GM18517 (cell line): ENCODE measurements around the gene TARM1.

Source experiments
- ATAC-seq: cut with Tn5 transposase; IDR thresholded peaks from one replicate; pipeline ENCODE4 v1.9.1; 2021; ENCODE audit warnings: mild to moderate bottlenecking, moderate library complexity; ENCODE audit not compliant: unreplicated experiment

TARM1 gene

DNA sequence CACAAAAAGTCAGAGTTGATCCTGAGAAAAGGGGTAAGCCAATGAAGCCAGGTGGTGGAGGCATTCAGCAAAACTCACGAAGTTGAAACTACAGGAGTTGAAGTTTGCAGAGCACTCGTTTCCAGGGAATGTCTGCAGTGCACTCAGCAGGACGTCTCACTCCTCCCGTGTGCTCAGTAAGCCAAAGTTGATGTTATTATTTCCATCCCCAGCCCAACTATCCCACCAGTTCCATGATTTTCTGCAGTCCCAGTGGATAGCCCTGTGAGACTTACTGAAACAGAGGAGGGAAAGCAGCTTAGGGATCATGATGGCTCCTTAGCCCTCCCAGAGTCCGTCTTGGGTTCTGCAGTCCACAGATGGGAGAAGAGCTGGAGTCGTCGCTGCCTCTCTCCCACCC is at the start of gene TARM1:
TSS of gene TARM1 (minus strand) at position 334 of the 400 bp plus-strand sequence. CDS start at position 309, 25 bp downstream.
- ATAC-seq: no peak

DNA sequence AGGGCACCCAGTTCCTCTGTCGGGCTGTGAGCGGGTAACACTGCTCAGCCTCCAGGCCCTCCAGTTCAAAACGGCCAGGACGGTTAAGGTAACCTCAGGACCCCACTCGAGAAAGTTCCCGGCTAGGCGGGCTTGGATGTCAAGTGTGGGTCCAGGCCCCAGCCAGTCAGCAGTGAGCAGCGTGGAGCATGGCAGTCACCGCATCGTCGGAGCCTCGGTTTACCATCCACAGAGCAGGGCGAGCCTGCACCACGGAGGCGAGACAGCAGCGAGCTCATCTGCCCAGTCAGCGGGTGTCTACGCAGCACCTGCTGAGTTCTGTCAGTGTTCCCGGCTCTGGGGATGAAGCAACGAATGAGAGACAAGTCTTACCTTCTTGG is 48.4 kb upstream of the TARM1 start:
- no peak for ATAC-seq

DNA sequence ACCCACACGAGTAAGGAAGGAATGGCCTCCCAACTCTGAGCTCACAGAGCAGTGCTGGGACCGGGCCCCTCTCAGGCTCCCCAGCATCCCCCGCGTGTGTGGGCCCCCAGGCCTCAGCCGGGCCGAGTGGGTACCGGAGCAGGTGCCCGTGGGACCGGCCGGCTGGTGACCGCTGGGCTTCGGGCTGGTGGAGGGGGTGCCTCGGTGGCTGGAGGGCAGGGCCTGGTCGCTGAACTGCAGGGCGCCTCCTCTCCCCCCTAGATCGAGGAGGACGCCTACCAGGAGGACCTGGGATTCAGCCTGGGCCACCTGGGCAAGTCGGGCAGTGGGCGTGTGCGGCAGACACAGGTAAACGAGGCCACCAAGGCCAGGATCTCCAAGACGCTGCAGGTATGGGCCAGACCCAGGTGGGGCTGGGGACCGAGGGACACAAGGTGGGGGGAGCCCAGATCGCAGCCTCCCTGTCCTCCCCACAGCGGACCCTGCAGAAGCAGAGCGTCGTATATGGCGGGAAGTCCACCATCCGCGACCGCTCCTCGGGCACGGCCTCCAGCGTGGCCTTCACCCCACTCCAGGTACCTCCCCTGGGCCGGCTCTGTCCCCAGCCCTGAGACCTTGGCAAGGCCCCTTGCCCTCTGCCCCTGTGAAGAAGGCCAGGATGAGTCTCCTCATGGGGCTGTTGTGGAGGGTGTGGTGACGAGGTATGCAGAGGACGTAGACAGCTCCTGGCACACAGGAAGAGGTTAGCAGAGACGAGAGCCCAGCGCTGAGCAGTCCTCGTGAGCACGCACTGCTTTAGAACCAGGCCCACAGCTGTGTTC is 47.8 kb upstream of the TARM1 start:
- no peak for ATAC-seq

DNA sequence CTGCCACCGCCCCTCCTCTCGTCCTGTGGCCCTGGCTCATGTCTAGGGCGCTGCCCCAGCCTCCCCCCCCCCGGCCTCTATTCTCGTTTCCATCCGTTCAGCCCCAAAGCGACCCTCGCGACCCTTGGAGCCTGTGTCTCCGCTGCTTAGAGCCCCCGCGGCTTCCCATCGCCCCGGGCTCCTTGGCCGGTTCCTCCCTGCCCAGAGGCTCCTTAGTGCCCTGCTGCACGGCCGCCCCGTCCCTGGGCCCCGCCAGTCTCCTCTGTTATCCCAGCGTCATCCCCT is 47.2 kb upstream of the TARM1 start:
- no peak for ATAC-seq

DNA sequence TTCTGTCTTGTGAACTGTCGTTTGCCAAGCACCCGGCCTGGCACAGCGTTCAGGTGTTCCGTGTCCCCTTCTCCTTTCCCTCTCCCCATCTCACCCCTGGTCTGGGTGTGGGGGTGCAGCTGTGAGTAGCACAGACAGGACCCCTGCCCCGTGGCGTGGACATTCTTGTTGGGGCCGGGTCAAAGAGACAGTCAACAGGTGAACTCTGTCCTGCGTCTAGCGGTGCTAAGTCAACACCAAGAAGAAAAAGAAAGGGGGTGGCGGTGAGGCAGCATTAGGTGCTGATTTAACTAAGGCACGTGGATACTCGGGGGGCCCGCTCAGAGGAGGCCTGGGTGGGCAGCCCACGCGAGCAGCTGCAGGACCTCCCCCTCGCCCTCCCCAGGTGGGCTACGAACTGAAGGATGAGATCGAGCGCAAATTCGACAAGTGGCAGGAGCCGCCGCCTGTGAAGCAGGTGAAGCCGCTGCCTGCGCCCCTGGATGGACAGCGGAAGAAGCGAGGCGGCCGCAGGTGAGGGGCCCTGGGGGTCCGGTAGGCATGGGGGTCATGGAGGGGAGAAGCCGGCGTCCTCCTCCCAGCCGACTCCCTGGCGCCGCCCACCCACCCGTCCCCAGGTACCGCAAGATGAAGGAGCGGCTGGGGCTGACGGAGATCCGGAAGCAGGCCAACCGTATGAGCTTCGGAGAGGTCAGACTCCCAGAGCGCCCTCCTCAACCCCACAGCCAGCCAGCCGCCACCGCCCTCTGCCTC is 46.7 kb upstream of the TARM1 start:
- no peak for ATAC-seq

DNA sequence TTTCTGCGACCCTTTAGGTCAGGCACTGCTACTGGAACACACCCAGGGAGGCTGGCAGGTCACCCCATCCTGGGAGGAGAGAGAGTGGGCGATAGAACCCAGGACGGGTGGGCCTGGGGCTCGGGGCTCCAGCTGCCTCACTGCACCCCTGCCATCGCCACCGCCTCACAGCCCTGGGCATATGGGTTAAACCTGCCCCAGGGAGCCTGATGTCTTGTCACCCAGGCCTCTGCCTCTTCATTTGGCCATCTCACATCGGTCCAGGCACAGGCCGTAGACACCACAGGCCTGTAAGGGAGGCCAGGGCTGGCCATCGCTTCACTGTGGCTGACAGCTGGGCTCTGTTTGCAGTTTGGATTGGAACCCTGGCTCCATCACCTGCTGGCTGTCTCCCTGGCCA is 44.5 kb upstream of the TARM1 start:
- ATAC-seq: no peak

DNA sequence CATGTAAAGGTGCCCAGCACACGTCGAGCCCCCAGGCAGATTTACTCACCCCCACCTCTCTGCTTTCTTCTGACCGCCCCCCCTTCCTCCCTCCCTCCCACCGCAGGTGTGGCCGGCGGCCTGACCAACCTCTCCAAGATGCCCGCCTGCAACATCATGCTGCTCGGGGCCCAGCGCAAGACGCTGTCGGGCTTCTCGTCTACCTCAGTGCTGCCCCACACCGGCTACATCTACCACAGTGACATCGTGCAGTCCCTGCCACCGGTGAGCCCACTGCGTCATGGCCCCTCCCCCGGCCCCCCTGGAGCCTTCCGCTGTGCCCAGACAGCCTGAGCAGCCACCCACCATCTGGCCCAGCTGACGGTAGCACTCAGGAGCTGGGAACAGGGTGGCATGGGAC is 43.2 kb upstream of the TARM1 start:
- no peak for ATAC-seq

DNA sequence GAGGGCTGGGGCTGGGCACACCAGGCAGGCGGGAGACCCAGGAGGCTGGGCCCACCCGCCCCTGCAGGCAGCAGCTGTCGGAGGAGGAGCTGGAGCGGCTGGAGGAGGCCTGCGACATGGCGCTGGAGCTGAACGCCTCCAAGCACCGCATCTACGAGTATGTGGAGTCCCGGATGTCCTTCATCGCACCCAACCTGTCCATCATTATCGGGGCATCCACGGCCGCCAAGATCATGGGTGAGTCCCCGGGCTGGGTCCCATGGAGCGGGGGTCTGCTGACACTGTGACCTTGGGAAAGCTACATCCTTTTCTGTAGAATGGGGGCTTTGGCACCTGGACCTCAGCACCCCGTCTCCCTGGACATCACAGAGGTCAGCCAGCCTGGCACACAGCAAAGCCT is 42.5 kb upstream of the TARM1 start:
- no peak for ATAC-seq

DNA sequence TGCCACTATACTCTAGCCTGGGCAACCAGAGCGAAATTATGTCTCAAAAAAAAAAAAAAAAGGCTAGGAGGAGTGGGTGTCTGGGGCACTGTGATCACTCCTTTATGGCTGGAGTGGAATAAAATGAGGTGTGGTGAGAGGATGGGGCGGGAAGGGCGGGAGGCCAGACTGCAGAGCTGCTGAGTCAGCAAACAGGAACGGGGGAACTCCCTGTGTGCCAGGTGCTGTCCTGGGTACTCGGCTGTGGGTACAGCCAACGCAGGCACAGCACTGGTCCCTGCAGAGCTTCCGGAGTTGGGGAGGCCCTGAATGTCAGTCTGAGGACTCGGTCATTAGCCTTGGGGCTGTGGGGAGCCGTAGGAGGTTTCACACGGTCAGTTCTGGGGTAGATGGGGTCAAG is 40.1 kb upstream of the TARM1 start:
- no peak for ATAC-seq

DNA sequence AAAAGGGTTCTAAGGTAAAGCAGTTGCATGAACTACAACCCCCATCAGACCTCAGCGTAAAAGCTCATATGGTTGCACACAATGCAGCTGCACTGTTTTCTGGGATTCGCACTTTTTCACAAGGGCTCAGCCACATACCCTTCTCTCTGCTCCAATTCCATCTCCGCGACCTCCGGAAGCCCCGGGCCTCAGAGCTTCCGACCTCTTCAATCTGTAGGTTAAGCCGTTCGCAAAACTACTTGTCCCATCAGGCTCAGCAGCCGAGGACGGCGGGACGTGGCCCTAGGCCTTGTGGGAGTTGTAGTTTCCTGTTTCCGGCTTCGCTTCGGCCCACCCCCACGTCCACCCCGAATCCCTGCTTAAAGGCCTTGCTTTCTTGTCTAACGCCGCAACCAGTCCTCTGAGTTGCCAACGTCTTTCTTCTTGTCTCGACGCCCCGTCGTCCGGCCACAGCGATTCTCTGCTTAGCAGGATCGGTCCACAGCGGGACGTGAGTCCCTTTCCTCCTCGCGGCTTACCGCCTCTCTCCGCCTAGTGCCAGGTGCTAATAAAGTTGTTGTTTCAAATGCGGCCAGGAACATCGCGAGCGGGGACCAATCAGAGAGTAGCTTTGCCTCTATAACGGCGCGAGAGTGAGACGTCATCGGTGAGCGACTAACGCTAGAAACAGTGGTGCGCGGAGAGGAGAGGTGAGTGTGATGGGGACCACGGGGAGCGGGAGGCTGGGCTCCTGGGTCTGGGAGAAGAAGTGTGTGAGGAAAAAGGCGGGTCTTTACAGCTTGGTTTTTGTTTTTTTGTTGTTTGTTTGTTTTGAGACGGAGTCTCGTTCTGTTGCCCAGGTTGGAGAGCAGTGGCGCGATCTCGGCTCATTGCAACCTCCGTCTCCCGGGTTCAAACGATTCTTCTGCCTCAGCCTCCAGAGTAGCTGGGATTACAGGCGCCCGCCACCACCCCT is 34.2 kb upstream of the TARM1 start, which contains the start of the genes PRPF31 and TFPT:
TSS of gene PRPF31 (plus strand) at position 646 of the 955 bp plus-strand sequence. CDS start 2,525 bp downstream, outside the sequence.
TSS of gene TFPT (minus strand) at position 549 of the 955 bp plus-strand sequence. CDS start at position 161, 388 bp downstream.
- peak; percentile 81 for ATAC-seq

DNA sequence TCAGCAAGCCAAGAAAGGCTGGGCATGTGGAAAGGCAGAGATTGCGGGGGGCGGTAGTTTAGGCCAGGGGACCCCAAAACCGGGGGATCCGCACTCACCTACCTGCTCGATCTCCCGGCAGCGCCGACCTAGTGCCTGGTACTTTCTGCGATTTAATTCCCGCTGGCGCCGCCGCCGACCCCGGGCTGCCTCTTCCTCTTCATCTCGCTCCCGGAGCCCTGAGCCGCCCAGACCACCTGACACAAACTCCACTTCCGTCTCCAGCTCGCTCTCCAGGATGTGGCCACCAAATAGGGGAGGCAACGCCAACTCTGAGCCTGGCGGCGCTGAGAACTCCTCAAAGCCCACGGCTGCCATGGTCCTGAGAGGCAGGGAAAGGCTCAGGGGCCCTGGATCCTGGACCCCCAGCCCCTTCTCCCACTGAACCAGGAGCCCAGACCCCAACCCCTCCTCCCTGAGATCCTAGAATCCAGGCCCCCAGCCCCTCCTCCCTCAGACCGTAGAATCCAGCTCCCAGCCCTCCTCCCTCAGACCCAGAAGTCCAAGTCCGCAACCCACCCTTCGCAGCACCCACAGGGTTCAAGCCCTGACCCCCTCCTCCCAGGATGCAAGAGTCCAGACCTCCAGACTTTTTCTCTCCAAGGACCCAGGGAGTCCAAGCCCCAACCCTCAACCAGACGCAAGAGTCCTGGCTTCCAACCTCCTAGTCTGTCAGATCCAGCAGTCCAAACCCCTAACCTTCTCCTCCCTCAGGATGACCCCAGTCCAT is 33.4 kb upstream of the TARM1 start:
- ATAC-seq: no peak

DNA sequence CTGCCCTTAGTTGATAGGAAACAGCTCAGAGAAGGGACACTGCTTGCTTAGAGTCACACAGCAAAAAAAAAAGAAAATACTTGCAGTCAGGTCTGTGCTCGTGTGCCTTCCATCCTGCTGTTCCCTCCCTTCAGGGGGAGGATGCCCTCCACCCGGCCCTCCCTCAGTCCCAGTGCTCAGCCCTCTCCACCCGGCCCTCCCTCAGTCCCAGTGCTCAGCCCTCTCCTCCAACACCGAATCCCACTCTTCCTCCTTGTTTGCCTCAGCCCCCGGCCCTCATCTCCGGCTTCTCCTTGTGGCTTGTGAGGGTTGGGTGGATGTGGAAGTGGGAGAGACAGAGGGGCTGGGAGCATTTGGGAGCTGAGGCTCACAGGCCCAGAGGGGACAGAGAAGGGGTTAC is 28.5 kb upstream of the TARM1 start:
- ATAC-seq: no peak

DNA sequence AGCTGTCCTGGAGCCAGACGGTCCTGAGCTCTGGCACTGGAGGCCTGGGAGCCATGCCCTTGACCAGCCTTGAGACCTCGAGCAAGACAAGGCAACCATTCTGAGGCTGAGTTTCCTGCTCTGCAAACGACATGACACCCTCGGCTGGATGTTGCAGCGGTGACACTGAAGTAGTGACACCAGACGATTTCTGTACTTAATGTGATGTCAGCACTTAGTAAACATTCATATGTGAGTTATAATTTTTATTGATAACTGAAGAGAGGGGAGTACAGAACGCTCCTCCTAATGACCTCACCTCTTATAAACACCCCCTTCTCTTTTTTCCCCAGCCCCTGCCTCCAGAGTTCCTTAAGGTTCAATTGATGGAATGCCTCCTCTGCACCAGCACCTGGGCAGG is 27.3 kb upstream of the TARM1 start:
- ATAC-seq: no peak

DNA sequence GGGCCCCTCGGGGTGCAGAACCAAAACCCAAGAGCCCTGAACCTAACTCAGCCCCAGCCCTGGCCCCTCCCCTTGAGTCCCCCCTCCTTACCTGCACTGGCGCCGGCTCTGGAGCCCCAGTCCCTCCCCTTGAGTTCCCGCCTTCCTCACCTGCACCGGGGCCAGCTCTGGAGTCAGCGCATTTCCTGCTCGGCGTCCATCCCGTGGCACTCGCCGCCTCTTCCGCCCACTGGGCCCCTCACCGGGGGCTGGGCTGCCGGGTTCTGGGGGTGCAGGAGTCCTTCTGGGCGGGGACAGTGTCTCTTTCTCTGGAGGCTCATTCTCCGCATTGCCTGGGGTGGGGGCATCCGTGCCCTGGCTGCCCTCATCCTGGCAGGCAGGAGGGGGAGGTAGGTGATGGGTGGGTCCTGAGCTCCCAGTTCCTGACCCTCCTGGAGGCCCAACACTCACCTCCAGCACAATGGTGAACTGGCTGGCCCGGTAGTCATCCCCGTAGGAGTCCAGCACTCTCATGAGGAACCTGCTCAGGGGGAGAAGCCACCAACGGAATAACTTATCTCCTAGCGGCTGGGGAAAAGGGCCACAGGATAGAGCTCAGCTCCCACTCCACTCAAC is 26.8 kb upstream of the TARM1 start:
- no peak for ATAC-seq

DNA sequence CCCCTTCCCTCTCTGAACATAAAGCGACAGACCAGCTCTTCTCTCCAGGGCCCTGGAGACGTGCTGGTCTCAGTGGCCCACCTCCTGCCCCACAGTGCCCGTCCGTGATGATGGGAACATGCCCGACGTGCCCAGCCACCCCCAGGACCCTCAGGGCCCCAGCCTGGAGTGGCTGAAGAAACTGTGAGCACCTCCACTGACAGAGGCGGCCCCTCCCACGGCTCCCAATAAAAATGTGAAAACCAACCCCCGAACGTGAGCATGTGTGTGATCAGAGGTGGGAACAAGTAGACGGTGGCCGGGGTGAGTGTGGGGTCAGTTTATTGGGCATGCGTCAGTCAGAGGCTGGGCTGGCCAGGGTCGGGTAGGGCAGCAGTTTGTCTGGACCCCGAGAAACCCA is 25.6 kb upstream of the TARM1 start:
- ATAC-seq: no peak

DNA sequence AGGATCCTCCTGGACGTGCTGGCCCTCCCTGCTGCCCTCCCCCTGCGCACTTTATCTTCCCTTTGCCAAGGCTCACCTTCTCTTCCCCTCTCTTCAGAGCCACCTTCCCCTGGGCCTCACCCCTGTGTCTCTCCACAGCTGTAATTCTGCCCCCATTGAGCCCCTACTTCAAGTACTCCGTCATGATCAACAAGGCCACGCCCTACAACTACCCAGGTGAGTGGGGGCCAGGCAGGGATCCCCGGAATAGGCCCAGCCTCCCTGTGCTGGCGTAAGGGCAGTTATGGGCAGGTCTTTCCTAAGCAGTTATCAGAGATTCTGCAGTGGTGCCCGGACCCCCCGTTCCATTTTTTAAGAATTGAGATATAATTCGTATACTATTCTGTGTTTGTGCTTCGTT is 24.6 kb upstream of the TARM1 start:
- no peak for ATAC-seq

DNA sequence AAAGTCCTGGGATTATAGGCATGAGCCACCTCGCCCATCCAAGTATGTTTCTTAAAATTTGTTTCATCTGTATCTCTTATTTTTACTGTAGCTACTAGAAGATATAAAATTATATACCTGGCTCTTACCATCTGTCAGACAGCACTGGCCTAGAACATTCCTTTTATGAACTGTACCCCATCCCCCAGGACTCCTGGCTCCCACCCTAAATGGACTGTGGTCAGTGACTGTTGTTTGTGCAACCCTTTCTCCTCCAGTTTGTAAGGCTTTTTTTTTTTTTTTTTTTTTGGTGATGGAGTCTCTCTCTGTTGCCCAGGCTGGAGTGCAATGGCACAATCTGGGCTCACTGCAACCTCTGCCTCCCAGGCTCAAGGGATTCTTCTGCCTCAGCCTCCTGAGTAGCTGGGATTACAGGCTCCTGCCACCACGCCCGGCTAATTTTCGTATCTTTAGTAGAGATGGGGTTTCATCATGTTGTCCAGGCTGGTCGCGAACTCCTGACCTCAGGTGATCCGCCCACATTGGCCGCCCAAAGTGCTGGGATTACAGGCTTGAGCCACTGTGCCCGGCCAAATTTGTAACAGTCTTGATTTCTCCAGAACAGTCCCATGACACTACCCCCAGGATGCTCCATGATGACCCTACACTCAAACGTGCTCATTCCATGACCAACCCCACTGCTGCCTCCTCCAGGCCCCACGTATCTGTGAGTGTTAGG is 24.0 kb upstream of the TARM1 start:
- no peak for ATAC-seq

DNA sequence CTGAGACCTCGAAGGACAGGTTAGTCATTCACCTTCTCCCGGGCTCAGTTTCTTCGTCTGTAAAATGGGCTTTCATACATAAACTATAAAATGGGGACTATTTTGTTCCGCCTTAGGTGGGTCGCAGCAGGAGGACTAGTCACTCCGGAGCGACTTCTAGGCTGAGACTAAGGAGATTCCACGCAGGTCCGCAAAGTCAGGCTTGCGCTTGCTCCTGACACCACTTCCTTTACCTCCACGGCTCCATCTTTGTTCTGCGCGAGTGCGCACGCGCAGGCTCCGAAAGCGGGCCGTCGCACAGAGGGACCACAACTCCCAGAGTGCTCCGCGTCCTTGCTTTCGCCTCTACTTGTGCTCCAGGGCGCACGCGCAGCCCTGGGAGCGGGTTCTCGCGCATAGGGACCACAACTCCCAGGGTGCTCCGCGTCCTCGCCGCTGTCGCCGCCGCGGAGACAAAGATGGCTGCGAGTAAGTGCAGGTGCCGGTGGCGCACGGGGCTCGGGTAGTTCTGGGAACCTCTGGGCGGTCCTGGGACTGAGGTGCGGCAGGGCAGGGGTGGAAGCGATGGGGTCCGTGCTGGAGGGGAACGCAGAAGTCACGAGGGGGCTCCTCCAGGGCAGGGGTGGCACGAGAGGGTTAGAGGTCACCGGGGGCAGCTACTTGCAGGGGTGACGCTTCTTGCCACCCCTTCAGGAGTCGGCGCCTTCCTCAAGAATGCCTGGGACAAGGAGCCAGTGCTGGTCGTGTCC is 21.4 kb upstream of the TARM1 start, which contains the start of gene NDUFA3:
TSS of gene NDUFA3 (plus strand) at position 435 of the 749 bp plus-strand sequence. CDS start at position 459, 24 bp downstream.
- peak; percentile 97 for ATAC-seq
